Osteoblast (primary cell): ENCODE measurements around the gene ZIC5. TPM values are rescaled to one million over a fixed set of nuclear protein-coding genes. Genes with fewer than 3 reads are reported as not detected.
A peak's percentile ranks its signal among the peaks of the same experiment; 100 is the strongest.

Experiments used
- DNase-seq: peaks from one replicate; pipeline ENCODE4 v3.0.0; 2011; ENCODE audit warnings: low spot score, mixed read lengths; ENCODE audit not compliant: insufficient read length; ENCODE audit errors: missing footprints
- H2AFZ ChIP-seq: 2 replicates; pipeline ENCODE4 v1.6.0; 2011; ENCODE audit warnings: mild to moderate bottlenecking, low read length
- H3K27ac ChIP-seq: 2 replicates; pipeline ENCODE4 v1.5.1; 2011; ENCODE audit warnings: mild to moderate bottlenecking, low read depth, low read length, moderate library complexity
- H3K27me3 ChIP-seq: 2 replicates; pipeline ENCODE4 v1.6.0; 2012; ENCODE audit warnings: mild to moderate bottlenecking, control low read depth, inconsistent platforms, low read length, moderate library complexity; ENCODE audit not compliant: insufficient read depth
- H3K36me3 ChIP-seq: 2 replicates; pipeline ENCODE4 v1.5.1; 2011; ENCODE audit warnings: mild to moderate bottlenecking, low read length, control low read depth, moderate library complexity; ENCODE audit not compliant: insufficient read depth
- H3K4me1 ChIP-seq: 2 replicates; pipeline ENCODE4 v1.5.1; 2011; ENCODE audit warnings: mild to moderate bottlenecking, low read length, control low read depth, moderate library complexity; ENCODE audit not compliant: insufficient read depth
- H3K4me2 ChIP-seq: 2 replicates; pipeline ENCODE4 v1.6.0; 2011; ENCODE audit warnings: mild to moderate bottlenecking, low read length; ENCODE audit not compliant: insufficient read depth
- H3K4me3 ChIP-seq: fragments of 200-600 bp; sonication (generic); 3 replicates; pipeline ENCODE4 v1.5.1; 2012; ENCODE audit warnings: mild to moderate bottlenecking, low read length, inconsistent platforms; ENCODE audit not compliant: insufficient read depth
- H3K79me2 ChIP-seq: 2 replicates; pipeline ENCODE4 v1.6.0; 2012; ENCODE audit warnings: mild to moderate bottlenecking, low read length, control low read depth, inconsistent platforms; ENCODE audit not compliant: insufficient read depth
- H3K9me3 ChIP-seq: 2 replicates; pipeline ENCODE4 v1.5.1; 2011; ENCODE audit warnings: low read depth, low read length, control low read depth
- H4K20me1 ChIP-seq: 2 replicates; pipeline ENCODE4 v1.6.0; 2012; ENCODE audit warnings: mild to moderate bottlenecking, low read length, control low read depth; ENCODE audit not compliant: insufficient read depth
- total RNA-seq: library from RNA; depleted of rRNA; stranded (reverse); fragments of >200 nt; gene quantifications from 2 replicates; pipeline ENCODE4 v1.2.3, GENCODE V29; 2012
- TF ChIP-seq, protein P1 (sequence below): IDR thresholded peaks from 2 replicates; pipeline ENCODE4 v1.5.1; 2011; ENCODE audit warnings: mild to moderate bottlenecking, low read depth, low read length, moderate library complexity; ENCODE audit errors: extremely low read depth

ZIC5 gene
- total RNA-seq, 1 donor, result not detected

GRCh38 chr13:99963816-99964339, 7.7 kb downstream of the ZIC5 start:
- H3K4me3 ChIP-seq, result no peak overlapping the region
- no peaks in the 10 kb centered on the region for H4K20me1 ChIP-seq
- H3K27me3 ChIP-seq, result peaks cover 87% of the 10 kb centered on the region
- DNase-seq, result no peak
- TF ChIP-seq, protein P1, sequence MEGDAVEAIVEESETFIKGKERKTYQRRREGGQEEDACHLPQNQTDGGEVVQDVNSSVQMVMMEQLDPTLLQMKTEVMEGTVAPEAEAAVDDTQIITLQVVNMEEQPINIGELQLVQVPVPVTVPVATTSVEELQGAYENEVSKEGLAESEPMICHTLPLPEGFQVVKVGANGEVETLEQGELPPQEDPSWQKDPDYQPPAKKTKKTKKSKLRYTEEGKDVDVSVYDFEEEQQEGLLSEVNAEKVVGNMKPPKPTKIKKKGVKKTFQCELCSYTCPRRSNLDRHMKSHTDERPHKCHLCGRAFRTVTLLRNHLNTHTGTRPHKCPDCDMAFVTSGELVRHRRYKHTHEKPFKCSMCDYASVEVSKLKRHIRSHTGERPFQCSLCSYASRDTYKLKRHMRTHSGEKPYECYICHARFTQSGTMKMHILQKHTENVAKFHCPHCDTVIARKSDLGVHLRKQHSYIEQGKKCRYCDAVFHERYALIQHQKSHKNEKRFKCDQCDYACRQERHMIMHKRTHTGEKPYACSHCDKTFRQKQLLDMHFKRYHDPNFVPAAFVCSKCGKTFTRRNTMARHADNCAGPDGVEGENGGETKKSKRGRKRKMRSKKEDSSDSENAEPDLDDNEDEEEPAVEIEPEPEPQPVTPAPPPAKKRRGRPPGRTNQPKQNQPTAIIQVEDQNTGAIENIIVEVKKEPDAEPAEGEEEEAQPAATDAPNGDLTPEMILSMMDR, result no peak
- H3K9me3 ChIP-seq, result no peaks in the 10 kb centered on the region
- H3K79me2 ChIP-seq, result no peaks in the 10 kb centered on the region
- H3K4me2 ChIP-seq, result no peak overlapping the region
- H2AFZ ChIP-seq, result no peak overlapping the region
- H3K27ac ChIP-seq, result no peak overlapping the region
- H3K36me3 ChIP-seq, result no peaks in the 10 kb centered on the region
- H3K4me1 ChIP-seq, result no peaks in the 10 kb centered on the region

DNA sequence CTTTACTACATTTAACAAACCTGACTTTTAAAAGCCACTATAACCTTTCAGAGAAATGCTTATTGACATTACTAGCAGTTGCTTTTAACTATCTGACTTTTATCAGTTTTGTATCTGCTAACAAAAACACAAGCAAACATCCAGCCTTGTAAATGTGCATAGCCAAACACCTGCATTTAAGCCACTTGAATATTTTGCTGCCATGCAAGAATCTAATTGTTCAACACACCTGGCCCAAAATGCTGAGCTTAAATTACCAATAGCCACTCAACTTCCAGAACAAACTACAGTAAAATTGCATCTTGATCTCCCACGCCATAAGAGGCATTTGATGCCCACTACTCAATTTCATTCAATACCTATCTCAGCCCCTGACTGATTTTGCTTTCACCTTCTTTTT, 9.3 kb downstream of the ZIC5 start:
- H3K9me3 ChIP-seq, result no peaks in the 10 kb centered on the region
- H2AFZ ChIP-seq, result no peak overlapping the region
- H3K27ac ChIP-seq, result no peak overlapping the region
- H3K27me3 ChIP-seq, result peaks cover 87% of the 10 kb centered on the region
- no peak overlapping the region for H3K4me2 ChIP-seq
- no peaks in the 10 kb centered on the region for H3K36me3 ChIP-seq
- TF ChIP-seq, protein P1, result no peak
- no peak overlapping the region for H3K4me3 ChIP-seq
- DNase-seq, result no peak
- H4K20me1 ChIP-seq, result no peaks in the 10 kb centered on the region
- no peaks in the 10 kb centered on the region for H3K4me1 ChIP-seq
- H3K79me2 ChIP-seq, result no peaks in the 10 kb centered on the region

DNA sequence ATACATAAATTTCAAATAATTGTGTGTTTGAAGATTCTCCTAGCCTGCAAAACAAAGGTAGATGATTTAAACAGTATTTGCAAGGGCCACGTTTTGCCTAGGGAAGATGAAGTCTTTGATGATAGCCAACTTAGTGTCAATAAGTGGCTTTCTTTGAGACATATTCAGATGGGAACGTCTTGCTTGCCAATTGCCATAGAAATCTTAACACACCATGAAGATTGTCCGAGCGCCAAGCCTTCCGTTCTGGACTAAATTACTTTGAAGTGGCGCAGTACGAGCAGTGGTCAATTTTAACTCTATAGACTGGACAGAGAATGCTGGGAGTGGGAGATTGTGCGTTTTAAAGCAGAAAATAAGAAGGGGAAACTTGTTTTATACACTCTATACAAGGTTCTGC, 9.9 kb downstream of the ZIC5 start:
- H4K20me1 ChIP-seq, result no peaks in the 10 kb centered on the region
- TF ChIP-seq, protein P1, result no peak
- H3K9me3 ChIP-seq, result no peaks in the 10 kb centered on the region
- H3K27me3 ChIP-seq, result peaks cover 87% of the 10 kb centered on the region
- H3K4me3 ChIP-seq, result no peak overlapping the region
- H3K79me2 ChIP-seq, result no peaks in the 10 kb centered on the region
- no peak overlapping the region for H2AFZ ChIP-seq
- H3K27ac ChIP-seq, result no peak overlapping the region
- H3K36me3 ChIP-seq, result no peaks in the 10 kb centered on the region
- H3K4me1 ChIP-seq, result no peaks in the 10 kb centered on the region
- DNase-seq, result no peak
- H3K4me2 ChIP-seq, result no peak overlapping the region

- TF ChIP-seq, protein P1, result no peak
- Histone ChIP-seq H3K9me3 (no peaks in the 10 kb centered on the region), H4K20me1 (no peaks in the 10 kb centered on the region), H3K4me2 (no peak overlapping the region), H3K36me3 (no peaks in the 10 kb centered on the region), H3K4me3 (no peak overlapping the region), H3K79me2 (no peaks in the 10 kb centered on the region), H3K27ac (no peak overlapping the region), H3K4me1 (peaks cover 4% of the 10 kb centered on the region), H2AFZ (no peak overlapping the region), H3K27me3 (peaks cover 87% of the 10 kb centered on the region)
- peak; percentile 64 for DNase-seq
Measured at GRCh38 chr13:99960663-99961311, 10.8 kb downstream of the ZIC5 start.
